ENCODE measurements around the gene NEU4. TPM values are rescaled to one million over a fixed set of nuclear protein-coding genes. Genes with fewer than 3 reads are reported as not detected.

The NEU4 gene
- total RNA-seq, 1 experiment from 2014 or later: not detected

DNA sequence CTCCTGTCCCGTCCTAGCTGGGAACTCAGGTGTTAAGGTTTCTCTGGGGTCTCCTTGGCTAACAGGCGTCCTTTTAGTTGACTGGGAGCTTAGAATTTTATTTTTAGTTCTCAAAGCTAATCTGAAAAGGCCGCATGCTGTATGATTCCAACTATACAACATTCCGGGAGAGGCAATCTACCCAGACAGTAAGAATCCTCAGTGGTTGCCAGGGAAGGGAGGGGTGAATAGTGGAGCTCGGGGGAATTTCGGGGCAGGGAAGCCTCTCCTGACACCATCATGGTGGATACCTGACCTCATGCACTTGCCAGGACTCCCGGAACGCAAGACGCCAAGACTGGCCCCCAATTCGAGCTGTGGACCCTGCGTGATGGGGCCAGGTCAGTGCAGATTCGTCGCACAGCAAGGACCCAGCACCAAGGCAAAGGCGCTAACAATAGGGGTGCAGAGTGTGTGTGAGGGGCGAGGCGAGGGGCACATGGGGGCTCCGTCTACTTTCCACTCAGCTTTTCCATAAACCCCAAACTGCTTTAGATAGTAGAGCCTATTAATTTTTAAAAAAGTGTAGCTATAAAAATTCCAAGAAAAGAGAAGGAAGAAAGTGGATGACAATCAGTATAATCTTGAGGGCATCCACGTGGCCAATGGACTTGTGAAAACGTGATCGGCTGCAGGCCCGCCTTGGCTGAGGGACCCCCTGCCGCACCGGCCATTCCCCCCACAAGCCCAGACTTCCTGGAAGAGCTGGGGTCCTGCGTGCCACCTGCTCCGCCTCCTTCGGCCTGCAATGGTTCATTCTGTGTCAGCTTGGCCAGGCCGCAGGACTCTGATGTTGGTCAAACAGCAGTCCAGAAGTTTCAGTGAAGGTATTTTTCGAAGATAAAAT lies 32.4 kb downstream of the NEU4 start:
- DNase-seq (ENCODE audit: low read depth, low spot score): no peak
- in situ Hi-C loops (cut with HindIII; ENCODE audit: low pct_unique_long_range_greater_than_20kb, low sequenced_read_pairs): no loop called here

DNA sequence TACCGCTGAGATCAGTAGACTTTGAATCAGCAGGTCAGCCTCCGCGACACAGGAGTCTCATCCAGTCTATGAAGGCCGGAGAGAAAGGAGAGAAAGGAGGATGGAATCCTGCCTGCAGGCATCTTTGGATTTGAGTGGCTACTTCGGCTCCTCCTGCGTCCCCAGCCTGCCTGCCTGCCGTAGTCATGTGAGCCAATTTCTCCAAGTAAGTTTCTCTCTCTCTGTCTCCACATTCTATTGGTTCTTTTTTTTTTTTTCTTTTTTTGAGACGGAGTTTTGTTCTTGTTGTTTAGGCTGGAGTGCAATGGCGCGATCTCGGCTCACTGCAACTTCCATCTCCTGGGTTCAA lies 33.0 kb downstream of the NEU4 start:
- in situ Hi-C loops (cut with HindIII; ENCODE audit: low pct_unique_long_range_greater_than_20kb, low sequenced_read_pairs): no loop called here
- DNase-seq (ENCODE audit: low read depth, low spot score): no peak

DNA sequence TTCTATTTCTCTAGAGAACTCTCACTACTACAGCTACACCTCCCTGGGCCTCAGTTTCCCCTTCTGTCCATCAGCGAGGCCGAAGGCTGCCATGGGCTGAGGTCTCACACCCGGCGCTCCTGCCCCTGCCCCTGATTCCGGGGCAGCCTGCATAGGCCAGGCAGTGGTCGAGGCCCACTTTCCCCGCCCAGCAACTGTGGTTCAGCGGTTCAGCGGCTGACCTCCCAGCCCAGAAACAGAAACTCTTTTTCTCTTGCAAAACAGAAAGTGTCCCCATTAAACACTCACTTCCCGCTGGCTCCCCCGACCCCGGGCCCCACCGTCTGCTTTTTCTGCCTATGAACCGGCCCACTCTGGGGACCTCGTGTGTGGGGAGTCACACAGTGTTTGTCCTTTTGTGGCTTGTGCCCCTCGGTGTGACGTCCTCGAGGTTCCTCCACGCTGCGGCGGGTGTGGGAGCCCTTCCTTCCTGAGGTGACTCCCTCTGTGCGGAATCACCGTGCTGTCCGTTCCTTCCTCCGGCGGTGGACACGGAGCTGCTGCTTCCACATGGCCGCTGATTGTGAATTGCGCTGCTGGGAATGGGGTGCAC lies 33.7 kb downstream of the NEU4 start:
- in situ Hi-C loops (cut with HindIII; ENCODE audit: low pct_unique_long_range_greater_than_20kb, low sequenced_read_pairs): no loop called here
- DNase-seq (ENCODE audit: low read depth, low spot score): no peak

DNA sequence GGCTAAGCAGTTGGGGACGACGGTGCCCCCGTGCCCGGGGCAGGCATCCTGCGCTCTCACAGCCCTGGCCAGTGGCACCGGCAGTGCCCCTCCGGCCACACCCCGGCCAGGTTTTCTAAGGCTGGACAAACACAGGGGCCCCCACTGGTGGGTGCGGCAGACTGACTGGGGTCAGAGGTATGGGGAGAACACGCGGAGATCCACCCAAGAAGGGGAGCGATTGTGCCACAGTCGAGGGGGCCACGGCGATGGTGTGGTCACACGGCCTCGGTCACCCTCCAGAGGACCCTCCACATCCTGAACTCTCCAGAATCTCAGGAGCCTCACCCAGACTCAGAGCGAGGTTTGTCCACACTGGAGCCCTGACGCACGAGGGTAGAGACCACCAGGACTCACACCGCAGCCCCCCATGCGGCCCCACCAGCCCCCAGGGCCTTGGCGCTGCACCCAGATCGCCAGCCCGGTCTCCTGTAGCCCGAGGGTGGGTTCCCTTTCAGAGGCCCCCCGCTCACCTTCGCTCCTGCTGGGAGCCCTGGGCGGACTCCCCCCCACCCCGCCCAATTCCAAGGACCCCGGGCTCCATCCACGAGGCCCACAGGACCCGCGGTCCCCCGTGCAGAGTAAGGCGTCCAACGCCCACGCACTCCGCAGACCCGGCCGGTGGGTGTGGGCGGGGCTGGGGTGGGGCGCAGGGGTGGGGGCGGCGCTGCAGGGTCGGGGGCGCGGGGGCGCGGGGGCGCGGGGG lies 34.5 kb downstream of the NEU4 start:
- no peak for DNase-seq (ENCODE audit: low read depth, low spot score)
- in situ Hi-C loops (cut with HindIII; ENCODE audit: low pct_unique_long_range_greater_than_20kb, low sequenced_read_pairs): no loop called here

DNA sequence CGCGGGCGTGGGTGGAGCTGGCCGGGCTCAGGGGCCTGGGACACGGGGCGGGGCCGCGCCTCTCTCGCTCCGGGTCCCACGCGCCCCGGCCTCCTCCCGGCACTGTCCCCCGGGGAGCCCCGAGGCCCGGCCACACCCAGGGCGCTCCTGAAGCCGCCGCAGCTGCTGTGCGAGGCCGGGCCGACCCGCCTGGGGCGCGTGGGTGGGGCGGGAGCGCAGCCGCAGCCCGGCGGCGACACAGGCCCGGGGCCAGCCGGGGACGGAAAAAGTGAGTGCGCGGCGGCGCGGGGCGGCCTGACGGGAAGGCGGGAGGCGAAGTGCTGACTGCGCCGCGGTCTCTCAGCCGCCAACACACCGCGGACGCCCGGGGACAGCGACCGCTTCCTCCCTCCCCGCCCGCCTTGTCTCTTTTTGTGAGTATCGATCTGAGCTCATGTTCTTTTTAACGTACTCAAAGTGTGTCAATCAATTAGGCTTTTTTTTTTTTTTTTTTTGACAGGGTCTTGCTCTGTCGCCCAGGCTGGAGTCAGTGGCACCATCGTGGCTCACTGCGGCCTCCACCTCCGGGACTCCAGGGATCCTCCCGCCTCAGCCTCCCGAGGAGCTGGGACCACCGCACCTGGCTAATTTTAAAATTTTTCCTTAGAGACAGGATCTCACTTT lies 35.2 kb downstream of the NEU4 start:
- in situ Hi-C loops (cut with HindIII; ENCODE audit: low pct_unique_long_range_greater_than_20kb, low sequenced_read_pairs): no loop called here
- DNase-seq (ENCODE audit: low read depth, low spot score): no peak

DNA sequence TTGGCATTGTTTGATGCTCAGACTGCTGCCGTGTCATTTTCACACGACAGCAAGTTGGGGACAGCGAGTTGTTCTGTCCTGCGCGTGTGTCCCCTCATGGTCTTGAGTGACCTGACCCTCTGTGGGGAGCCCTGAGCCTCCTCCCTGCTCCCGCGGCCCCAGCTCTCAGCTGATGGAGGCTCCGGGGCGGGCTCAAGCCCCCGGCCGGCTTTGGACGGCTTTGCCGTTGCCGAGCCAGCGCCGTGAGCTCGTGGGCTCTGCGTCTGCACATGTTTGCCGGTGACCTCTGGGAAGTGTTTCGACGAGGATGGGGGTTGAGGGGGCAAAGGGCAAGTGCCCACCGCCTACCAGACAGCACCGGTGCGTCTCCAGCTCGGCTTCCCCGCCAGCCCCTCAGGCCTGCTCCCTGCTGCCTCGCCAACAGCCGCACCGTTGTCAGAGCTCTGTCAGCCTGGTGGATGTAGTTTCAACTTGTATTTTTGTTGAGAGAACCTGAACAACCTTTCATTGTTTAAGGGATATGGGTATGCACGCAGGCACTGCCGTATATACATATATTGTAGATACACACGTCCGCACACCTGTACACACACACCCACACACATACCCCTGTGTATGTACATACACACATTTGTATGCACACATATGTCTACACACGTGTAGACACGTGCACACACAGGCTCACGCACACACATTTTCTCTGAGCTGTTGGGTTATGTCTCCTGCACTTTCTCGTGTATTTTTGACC lies 36.0 kb downstream of the NEU4 start:
- in situ Hi-C loops (cut with HindIII; ENCODE audit: low pct_unique_long_range_greater_than_20kb, low sequenced_read_pairs): no loop called here
- DNase-seq (ENCODE audit: low read depth, low spot score): no peak

- in situ Hi-C loops (cut with HindIII; ENCODE audit: low pct_unique_long_range_greater_than_20kb, low sequenced_read_pairs): no loop called here
- DNase-seq (ENCODE audit: low read depth, low spot score): no peak
These were observed 37.4 kb downstream of the NEU4 start for GRCh38 chr2:241846406-241846805.

GRCh38 chr2:241848761-241849615 lies 40.0 kb downstream of the NEU4 start:
- no peak for DNase-seq (ENCODE audit: low read depth, low spot score)
- in situ Hi-C loops (cut with HindIII; ENCODE audit: low pct_unique_long_range_greater_than_20kb, low sequenced_read_pairs): no loop called here

DNA sequence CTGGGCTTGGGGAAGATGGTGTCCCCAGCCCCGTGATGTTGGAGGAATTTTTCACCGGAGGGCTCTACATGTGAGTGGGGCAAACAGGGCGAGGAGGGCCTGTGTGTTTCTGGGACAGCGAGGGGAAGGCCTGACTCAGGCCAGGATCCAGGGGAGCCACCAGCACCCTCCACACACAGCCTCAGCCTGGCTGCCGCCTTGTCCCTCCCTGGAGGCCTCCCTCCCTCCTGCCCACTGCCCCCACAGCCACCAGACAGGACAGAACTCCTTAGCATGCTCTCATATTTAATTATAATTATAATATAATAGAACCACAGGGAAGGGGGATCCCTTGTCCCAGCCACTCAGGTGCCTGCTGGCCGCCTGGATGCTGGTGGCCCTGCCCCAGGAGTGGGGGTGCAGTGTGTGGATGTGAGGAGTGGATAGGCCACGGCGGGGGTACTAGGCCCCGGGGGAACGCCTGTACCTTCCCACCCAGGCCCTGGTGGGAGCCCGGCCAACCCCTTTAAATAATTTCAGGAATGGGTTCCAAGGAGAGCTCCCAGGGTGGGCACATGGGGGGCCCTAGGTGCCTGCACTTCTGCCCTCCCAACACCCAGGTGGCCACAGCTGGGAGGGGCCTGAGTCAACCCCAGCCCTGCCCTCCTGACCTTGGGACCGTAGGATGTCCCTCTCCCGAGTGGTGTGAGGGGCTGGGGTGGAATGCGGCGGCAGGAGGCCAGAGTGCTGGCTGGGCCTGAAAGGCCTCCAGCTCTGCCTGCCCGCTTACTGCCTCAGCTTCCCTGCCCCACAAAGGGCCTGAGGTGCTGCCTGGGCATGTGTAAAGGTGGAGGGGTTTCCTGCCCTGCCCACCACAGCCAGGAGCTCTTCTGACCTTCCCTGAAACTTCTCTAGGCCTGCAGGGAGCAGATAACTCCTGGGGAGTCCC lies 40.9 kb downstream of the NEU4 start:
- in situ Hi-C loops (cut with HindIII; ENCODE audit: low pct_unique_long_range_greater_than_20kb, low sequenced_read_pairs): no loop called here
- DNase-seq (ENCODE audit: low read depth, low spot score): no peak

- in situ Hi-C loops (cut with HindIII; ENCODE audit: low pct_unique_long_range_greater_than_20kb, low sequenced_read_pairs): no loop called here
- DNase-seq (ENCODE audit: low read depth, low spot score): no peak
These were observed 41.7 kb downstream of the NEU4 start for GRCh38 chr2:241850544-241851324.

DNA sequence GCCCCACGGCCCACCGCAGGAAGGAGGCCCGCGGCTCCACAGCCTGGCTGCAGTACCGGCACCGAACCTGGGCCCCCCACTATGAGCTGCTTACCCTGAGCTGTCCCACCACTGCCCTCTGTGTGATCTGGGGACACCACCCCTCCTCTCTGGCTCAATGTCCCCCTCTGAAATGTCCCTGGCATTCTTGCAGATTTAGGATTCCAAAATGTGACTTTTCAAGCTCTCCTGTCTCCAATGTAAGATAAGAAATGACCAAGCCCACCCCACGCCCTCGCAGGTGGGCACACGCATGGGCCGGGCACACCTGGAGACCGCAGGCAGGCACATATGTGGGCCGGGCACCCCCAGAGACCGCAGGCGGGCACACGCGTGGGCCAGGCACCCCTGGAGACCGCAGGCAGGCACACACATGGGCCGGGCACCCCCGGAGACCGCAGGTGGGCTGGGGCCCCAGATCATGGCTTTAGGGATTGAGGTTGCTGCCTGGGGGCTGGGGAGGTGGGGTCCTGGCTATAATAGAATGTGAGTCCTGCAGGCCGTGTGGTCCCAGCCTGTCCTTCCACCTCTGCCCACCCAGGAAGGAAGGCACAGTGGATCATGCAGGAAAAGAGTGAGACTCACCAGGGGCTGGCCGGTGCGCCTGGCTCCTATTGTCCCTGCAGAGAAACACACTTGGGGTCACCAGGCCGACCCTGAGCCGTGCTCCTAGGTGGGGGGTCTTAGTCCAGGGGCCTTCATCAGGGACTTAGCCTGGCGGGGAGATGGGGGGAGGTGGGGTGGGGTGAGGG lies 42.5 kb downstream of the NEU4 start:
- DNase-seq (ENCODE audit: low read depth, low spot score): no peak

GRCh38 chr2:241852116-241852980 lies 43.4 kb downstream of the NEU4 start:
- in situ Hi-C loops (cut with HindIII; ENCODE audit: low pct_unique_long_range_greater_than_20kb, low sequenced_read_pairs): no loop called here
- no peak for DNase-seq (ENCODE audit: low read depth, low spot score)

More for the DNA sequence above, 42.5 kb downstream of the NEU4 start:
- in situ Hi-C loops (cut with HindIII; ENCODE audit: low pct_unique_long_range_greater_than_20kb, low sequenced_read_pairs): no loop called here

DNA sequence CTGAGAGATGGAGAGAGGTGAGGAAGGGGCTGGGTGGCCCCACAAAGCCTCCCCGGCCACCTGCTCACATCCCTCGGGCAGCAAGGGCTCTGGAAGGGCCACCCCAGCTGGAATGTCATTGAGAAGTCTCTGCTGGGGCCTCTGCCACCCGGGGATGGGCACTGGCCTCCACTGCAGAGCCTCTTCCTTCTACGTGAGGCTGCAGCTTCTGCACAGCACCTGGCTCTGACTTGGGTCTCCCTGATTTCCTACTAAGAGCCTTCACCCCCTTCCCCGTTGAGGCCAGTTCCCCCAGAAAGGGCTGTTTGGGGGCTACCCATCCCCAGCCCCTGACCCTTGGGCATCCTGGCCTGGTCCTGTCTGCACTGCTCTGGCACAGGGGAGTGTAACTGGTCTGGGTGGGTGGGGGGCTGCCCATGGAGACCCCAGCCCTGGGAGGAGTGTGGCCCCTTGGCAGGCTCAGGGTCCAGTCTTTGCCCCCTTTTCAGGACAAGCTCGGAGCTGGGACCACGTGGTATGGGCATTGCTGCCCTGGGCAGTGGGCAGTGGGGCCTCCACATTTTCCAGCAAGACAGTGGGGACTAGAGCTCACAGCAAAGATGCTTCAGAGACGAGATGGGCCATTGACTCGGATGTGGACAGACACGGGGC lies 44.1 kb downstream of the NEU4 start:
- in situ Hi-C loops (cut with HindIII; ENCODE audit: low pct_unique_long_range_greater_than_20kb, low sequenced_read_pairs): no loop called here
- no peak for DNase-seq (ENCODE audit: low read depth, low spot score)

All from SK-MEL-5 (cell line).